RWPE2 (cell line): Measurements from ENCODE around the gene DBR1.

ENCODE experiments used
- ATAC-seq: fragments of 200-7000 bp; cut with Tn5 transposase; 3 replicates; pipeline ENCODE4 v1.9.1; 2021; ENCODE audit warnings: low read depth
- DNase-seq: peaks from one replicate; pipeline ENCODE4 v3.0.0-alpha.2; 2020; ENCODE audit warnings: low spot score
- H3K27ac ChIP-seq: fragments of 450-650 bp; 2 replicates; pipeline ENCODE4 v1.5.1; 2017; ENCODE audit warnings: mild to moderate bottlenecking; ENCODE audit not compliant: poor library complexity, severe bottlenecking
- H3K27me3 ChIP-seq: fragments of 250-450 bp; sonication (Bioruptor Pico); 2 replicates; pipeline ENCODE4 v1.5.1; 2021; ENCODE audit warnings: mild to moderate bottlenecking, moderate library complexity; ENCODE audit not compliant: insufficient read depth, poor library complexity, severe bottlenecking
- H3K36me3 ChIP-seq: fragments of 250-450 bp; sonication (Bioruptor Pico); 2 replicates; pipeline ENCODE4 v1.5.1; 2020; ENCODE audit warnings: low read depth, mild to moderate bottlenecking, moderate library complexity
- H3K4me1 ChIP-seq: fragments of 250-450 bp; sonication (Bioruptor Pico); 2 replicates; pipeline ENCODE4 v1.5.1; 2021; ENCODE audit warnings: mild to moderate bottlenecking, moderate library complexity; ENCODE audit not compliant: insufficient read depth, poor library complexity, severe bottlenecking
- H3K4me3 ChIP-seq: fragments of 250-450 bp; sonication (Bioruptor Pico); 2 replicates; pipeline ENCODE4 v1.5.1; 2021; ENCODE audit warnings: mild to moderate bottlenecking, moderate library complexity; ENCODE audit not compliant: severe bottlenecking
- H3K9me3 ChIP-seq: fragments of 250-450 bp; sonication (Bioruptor Pico); 2 replicates; pipeline ENCODE4 v1.5.1; 2021; ENCODE audit warnings: mild to moderate bottlenecking, moderate library complexity; ENCODE audit not compliant: severe bottlenecking
- CTCF ChIP-seq: fragments of 450-650 bp; IDR thresholded peaks from one replicate; pipeline ENCODE4 v1.5.1; 2017; ENCODE audit warnings: mild to moderate bottlenecking, moderate library complexity; ENCODE audit not compliant: poor library complexity, severe bottlenecking

Gene DBR1

GRCh38 chr3:138197524-138197923 lies 22.8 kb upstream of the DBR1 start:
- DNase-seq (no peak), ATAC-seq (no peak)
- Histone ChIP-seq H3K27ac (no peak overlapping the region), H3K36me3 (peaks cover 9% of the 10 kb centered on the region; the same call in 1 of the 2 replicates), H3K27me3 (no peaks in the 10 kb centered on the region), H3K4me3 (no peak overlapping the region), H3K9me3 (no peaks in the 10 kb centered on the region), H3K4me1 (peaks cover 12% of the 10 kb centered on the region)
- TF ChIP-seq CTCF, result no peak

DNA sequence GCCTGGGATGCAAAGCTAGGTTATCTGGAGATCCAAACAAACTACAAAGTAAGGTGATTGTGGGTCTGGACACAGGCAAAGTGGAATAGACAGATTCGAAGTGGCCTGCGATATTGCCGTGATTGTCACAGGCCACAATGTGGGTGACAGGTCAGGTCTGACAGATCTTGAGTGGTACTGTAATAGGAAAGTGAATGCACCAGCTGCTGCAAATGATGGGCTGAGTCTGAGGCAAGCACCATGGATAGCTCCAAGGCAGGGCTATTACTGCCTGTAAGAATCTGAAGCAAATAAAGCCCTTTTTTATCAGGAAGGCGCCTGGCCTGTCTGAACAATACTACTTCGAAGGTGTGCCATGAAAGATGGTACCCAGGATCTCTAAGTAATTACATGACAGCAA lies 22.3 kb upstream of the DBR1 start:
- ATAC-seq (peak; percentile 70; the same call in 2 of the 3 replicates), DNase-seq (no peak)
- H3K4me1 ChIP-seq, result peaks cover 12% of the 10 kb centered on the region
- H3K36me3 ChIP-seq, result peaks cover 9% of the 10 kb centered on the region; the same call in 1 of the 2 replicates
- no peaks in the 10 kb centered on the region for H3K27me3 ChIP-seq
- TF ChIP-seq CTCF, result no peak
- H3K4me3 ChIP-seq, result no peak overlapping the region
- H3K9me3 ChIP-seq, result no peaks in the 10 kb centered on the region
- peak overlapping the region; percentile 73 for H3K27ac ChIP-seq

DNA sequence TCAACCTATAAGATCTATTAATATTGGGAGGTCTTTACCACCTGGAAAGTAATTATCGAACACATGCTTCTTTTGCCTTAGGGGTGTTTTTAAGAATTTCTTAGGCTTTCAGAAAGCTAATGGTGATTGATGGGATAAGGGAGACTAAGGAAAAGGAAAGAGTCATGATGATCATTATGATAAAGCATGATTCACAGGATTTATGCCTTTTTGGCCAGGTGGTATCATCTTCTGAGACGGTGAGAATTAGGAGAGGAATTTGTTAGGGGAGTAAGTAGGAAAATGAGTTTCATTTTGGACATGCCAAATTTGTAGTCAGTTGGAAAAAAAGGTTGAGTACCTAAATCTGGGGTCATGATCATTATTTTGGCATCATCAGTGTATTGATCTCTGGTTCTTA lies 21.3 kb upstream of the DBR1 start:
- ATAC-seq, result peak; percentile 81
- H3K36me3 ChIP-seq, result peaks cover 15% of the 10 kb centered on the region

GRCh38 chr3:138195481-138195880 lies 20.8 kb upstream of the DBR1 start:
- Histone ChIP-seq H3K4me1 (peaks cover 12% of the 10 kb centered on the region), H3K9me3 (no peaks in the 10 kb centered on the region), H3K36me3 (peaks cover 21% of the 10 kb centered on the region), H3K27ac (peak overlapping the region; percentile 73), H3K4me3 (no peak overlapping the region), H3K27me3 (no peaks in the 10 kb centered on the region)
- DNase-seq (no peak), ATAC-seq (0 out of 3 replicates have a peak, but pooled peaks have one; percentile 35)
- TF ChIP-seq CTCF, result no peak

More for the DNA sequence above, 21.3 kb upstream of the DBR1 start:
- Histone ChIP-seq H3K27me3 (no peaks in the 10 kb centered on the region), H3K9me3 (no peaks in the 10 kb centered on the region), H3K4me3 (no peak overlapping the region), H3K4me1 (peaks cover 12% of the 10 kb centered on the region), H3K27ac (peak overlapping the region; percentile 73)
- no peak for DNase-seq
- no peak for TF ChIP-seq CTCF

DNA sequence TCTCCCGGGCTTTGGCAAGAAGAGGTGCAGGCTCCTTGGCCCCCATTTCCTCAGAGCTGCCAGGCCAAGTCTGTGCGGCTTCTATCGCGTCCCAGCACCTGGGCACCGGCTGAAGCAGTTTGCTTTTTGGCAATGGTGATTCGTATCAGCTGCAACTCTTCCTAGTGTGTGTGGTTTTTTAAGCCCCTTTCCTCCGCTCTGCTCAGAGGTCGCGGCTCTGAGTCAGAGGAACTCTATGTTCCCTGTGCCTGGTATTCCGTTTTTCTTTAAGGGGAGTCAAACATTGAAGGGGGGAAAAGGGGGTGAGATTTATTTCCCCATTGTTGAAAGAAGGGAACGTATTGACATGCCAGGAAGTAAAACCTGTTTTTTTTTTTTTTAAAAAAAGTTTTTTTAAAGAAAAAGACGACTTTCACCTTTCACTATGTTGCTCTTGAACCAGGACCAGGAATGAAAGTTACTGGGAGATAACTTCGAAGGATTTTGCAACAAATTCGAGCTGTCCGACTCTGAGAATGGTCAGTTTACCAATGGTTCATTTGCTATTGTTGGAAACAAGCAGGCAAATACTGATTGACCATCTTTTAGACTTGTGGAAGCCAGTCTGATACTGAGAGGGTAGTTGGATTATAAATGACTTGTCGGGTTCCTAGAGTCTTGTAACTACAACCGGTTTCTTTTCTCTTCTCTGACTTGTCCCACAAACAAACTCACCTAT lies 13.5 kb upstream of the DBR1 start:
- DNase-seq, result no peak
- H3K27me3 ChIP-seq, result no peaks in the 10 kb centered on the region
- no peak for TF ChIP-seq CTCF
- ATAC-seq, result peak; percentile 59
- H3K27ac ChIP-seq, result peak overlapping the region; percentile 90
- H3K4me3 ChIP-seq, result peak overlapping the region; percentile 71
- H3K36me3 ChIP-seq, result peaks cover 23% of the 10 kb centered on the region
- H3K4me1 ChIP-seq, result peaks cover 12% of the 10 kb centered on the region
- H3K9me3 ChIP-seq, result no peaks in the 10 kb centered on the region
